IPS DF 4.7 (cell line): Measurements from ENCODE around the gene TTC34.
"Not testable (repeated sequence)": the region's sequence is repeated elsewhere in the genome, so short reads cannot be mapped to it uniquely, and the experiment has no call there.

ENCODE experiments used
- DNase-seq: peaks from one replicate; pipeline ENCODE4 v3.0.0-alpha.2; 2013; ENCODE audit warnings: low spot score; ENCODE audit errors: extremely low read depth

Gene TTC34

GRCh38 chr1:2778220-2778592 is 23.3 kb downstream of the TTC34 start:
- DNase-seq: no peak

DNA sequence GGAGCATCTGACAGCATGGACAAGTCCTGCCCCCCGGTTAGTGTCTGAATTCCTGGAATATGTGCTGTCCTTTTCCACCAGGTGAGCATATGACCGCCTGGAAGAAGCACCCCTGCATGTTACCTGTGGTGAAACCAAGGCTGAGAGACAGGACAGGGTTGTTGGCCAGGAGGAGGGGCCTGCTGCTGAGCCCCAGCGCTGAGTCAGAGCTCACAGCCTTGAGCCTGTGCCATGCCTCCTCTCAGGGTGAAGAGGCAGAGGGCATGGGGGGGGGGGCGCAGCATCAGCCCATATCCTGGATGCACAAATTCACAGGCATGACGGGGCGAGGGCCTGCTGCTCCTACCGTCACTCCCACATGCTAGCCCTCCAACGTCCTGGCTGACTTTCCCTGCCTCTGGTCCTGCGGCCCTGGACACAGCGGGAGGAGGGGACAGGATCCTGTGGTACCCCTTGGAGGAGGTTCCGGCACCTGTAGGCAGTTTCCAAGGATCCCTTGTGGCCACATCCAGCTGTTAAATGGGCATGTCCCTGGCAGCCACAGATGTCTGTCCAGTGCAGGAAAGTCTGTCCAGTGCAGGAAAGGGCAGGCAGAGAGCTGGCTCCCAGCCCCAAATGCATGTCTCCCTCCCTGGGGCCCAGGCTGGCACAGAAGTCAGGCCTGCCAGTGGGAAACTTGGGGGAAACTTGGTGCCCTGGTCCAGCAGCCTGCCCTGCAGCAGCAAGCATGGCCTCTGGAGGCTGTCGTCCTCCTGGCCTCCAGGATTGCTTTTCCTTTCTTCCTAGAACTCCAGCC is 23.9 kb downstream of the TTC34 start:
- DNase-seq: no peak

GRCh38 chr1:2775333-2775732 is 26.2 kb downstream of the TTC34 start:
- not testable (repeated sequence) for DNase-seq

DNA sequence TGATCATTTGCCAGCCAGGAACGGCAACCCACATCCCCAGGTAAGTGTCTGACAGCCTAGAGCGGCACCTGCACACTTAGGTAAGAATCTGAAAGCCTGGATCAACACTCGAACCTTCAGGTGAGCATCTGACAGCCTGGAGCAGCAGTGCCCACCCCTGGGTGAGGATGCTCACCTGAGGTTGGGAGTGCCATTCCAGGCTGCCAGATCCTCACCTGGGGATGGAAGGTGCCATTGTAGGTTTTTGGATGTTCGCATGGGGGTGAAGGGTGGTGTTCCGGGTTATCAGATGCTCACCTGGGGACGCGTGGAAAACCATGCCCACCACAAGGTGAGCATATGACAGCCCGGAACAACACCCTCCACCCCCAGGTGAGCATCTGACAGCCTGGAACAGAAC is 33.4 kb downstream of the TTC34 start:
- DNase-seq: not testable (repeated sequence)

DNA sequence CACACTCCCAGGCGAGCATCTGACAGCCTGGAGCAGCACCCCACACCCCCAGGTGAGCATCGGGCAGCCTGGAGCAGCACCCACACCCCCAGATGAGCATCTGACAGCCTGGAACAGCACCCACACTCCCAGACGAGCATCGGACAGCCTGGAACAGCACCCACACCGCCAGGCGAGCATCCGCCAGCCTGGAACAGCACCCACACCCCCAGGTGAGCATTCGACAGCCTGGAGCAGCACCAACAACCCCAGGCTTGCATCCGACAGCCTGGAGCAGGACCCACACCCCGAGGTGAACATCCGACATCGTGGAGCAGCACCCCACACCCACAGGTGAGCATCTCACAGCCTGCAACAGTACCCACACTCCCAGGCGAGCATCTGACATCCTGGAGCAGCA is 42.1 kb downstream of the TTC34 start:
- DNase-seq: not testable (repeated sequence)

GRCh38 chr1:2757519-2757918 is 44.0 kb downstream of the TTC34 start:
- DNase-seq: not testable (repeated sequence)

GRCh38 chr1:2755426-2755825 is 46.1 kb downstream of the TTC34 start:
- DNase-seq: not testable (repeated sequence)

DNA sequence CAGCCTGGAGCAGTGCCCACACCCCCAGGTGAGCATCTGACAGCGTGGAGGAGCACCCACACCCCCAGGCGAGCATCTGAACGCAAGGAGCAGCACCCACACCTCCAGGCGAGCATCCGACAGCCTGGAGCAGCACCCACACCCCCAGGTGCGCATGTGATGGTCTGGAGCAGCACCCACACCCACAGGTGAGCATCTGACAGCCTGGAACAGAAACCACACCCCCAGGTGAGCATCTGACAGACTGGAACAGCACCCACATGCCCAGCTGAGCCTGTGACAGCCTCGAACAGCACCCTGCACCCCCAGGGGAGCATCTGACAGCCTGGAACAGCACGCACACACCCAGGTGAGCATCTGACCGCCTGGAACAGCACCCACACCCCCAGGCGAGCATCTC is 46.9 kb downstream of the TTC34 start:
- DNase-seq: not testable (repeated sequence)

- DNase-seq: not testable (repeated sequence)
These were observed 49.0 kb downstream of the TTC34 start for GRCh38 chr1:2752503-2752902.

- not testable (repeated sequence) for DNase-seq
These were observed 49.6 kb downstream of the TTC34 start for GRCh38 chr1:2751866-2752265.

GRCh38 chr1:2750766-2751730 is 50.4 kb downstream of the TTC34 start:
- DNase-seq: not testable (repeated sequence)

DNA sequence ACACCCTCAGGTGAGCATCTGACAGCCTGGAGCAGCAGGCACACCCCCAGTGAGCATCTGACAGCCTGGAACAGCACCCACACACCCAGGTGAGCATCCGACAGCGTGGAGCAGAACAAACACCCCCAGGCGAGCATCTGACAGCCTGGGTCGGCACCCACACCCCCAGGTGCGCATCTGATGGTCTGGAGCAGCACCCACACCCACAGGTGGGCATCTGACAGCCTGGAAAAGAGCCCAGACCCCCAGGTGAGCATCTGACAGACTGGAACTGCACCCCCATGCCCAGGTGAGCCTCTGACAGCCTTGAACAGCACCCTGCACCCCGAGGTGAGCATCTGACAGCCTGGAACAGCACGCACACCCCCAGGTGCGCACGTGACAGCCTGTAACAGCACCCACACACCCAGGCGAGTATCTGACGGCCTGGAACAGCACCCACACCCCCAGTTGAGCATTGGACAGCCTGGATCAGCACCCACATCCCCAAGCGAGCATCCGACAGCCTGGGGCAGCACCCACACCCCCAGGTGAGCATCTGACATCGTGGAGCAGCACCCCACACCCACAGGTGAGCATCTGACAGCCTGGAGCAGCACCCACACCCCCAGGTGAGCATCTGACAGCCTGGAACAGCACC is 51.3 kb downstream of the TTC34 start:
- not testable (repeated sequence) for DNase-seq

- DNase-seq: not testable (repeated sequence)
These were observed 52.9 kb downstream of the TTC34 start for GRCh38 chr1:2748626-2749025.

- not testable (repeated sequence) for DNase-seq
These were observed 106.7 kb downstream of the TTC34 start for GRCh38 chr1:2694796-2695195.

- not testable (repeated sequence) for DNase-seq
These were observed 111.3 kb downstream of the TTC34 start for GRCh38 chr1:2690180-2690579.

- DNase-seq: not testable (repeated sequence)
These were observed 113.2 kb downstream of the TTC34 start for GRCh38 chr1:2688336-2688665.

DNA sequence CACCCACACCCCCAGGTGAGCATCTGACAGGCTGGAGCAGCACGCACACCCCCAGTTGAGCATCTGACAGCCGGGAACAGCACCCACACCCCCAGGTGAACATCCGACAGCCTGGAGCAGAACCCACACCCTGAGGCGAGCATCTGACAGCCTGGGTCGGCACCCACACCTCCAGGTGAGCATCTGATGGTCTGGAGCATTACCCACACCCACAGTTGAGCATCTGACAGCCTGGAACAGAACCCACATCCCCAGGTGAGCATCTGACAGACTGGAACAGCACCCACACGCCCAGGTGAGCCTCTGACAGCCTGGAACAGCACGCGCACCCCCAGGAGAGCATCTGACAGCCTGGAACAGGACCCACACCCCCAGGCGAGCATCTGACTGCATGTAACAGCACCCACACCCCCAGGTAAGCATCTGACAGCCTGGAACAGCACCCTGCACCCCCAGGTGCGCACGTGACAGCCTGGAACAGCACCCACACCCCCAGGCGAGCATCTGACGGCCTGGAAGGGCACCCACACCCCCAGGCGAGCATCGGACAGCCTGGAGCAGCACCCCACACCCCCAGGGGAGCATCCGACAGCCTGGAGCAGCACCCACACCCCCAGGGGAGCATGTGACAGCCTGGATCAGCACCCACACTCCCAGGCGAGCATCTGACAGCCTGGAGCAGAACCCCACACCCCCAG is 113.7 kb downstream of the TTC34 start:
- not testable (repeated sequence) for DNase-seq

DNA sequence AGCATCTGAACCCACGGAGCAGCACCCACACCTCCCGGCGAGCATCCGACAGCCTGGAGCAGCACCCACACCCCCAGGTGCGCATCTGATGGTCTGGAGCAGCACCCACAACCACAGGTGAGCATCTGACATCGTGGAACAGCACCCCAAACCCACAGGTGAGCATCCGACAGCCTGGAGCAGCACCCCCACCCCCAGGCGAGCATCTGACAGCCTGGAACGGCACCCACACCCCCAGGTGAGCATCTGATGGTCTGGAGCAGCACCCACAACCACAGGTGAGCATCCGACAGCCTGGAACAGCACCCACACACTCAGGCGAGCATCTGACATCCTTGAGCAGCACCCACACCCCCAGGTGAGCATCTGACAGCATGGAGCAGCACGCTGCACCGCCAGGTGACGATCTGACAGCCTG is 114.3 kb downstream of the TTC34 start:
- DNase-seq: not testable (repeated sequence)

DNA sequence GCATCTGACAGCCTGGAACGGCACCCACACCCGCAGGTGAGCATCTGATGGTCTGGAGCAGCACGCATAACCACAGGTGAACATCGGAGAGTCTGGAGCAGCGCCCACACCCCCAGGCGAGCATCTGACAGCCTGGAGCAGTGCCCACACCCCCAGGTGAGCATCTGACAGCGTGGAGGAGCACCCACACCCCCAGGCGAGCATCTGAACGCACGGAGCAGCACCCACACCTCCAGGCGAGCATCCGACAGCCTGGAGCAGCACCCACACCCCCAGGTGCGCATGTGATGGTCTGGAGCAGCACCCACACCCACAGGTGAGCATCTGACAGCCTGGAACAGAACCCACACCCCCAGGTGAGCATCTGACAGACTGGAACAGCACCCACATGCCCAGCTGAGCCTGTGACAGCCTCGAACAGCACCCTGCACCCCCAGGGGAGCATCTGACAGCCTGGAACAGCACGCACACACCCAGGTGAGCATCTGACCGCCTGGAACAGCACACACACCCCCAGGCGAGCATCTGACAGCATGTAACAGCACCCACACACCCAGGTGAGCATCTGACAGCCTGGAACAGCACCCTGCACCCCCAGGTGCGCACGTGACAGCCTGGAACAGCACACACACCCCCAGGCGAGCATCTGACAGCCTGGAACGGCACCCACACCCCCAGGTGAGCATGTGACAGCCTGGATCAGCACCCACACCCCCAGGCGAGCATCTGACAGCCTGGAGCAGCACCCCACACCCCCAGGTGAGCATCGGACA is 115.2 kb downstream of the TTC34 start:
- DNase-seq: not testable (repeated sequence)

DNA sequence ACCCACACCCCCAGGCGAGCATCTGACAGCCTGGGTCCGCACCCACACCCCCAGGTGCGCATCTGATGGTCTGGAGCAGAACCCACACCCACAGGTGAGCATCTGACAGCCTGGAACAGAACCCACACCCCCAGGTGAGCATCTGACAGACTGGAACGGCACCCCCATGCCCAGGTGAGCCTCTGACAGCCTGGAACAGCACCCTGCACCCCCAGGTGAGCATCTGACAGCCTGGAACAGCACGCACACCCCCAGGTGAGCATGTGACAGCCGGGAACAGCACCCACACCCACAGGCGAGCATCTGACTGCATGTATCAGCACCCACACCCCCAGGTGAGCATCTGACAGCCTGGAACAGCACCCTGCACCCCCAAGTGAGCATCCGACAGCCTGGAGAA is 115.8 kb downstream of the TTC34 start:
- DNase-seq: not testable (repeated sequence)
